Endothelial cell of umbilical vein (primary cell): Measurements from ENCODE around the gene OGT.

Experiments
- CTCF ChIP-seq, 2 donors: IDR thresholded peaks; 1 replicate in 1 of 2; 2 replicates in 1 of 2; pipeline ENCODE4 v1.5.1; 2011; ENCODE audit warnings: low read length in 2 of 2, mild to moderate bottlenecking in 2 of 2, moderate library complexity in 2 of 2, control low read depth in 1 of 2, inconsistent platforms in 1 of 2, low read depth in 1 of 2; ENCODE audit not compliant: insufficient read depth in 1 of 2; ENCODE audit errors: extremely low read depth in 1 of 2
- EZH2 ChIP-seq: IDR thresholded peaks from 2 replicates; pipeline ENCODE4 v1.6.1; 2012; ENCODE audit warnings: borderline replicate concordance, low read depth, mild to moderate bottlenecking, moderate library complexity, low read length, inconsistent platforms; ENCODE audit not compliant: severe bottlenecking
- FOS ChIP-seq: IDR thresholded peaks from 2 replicates; pipeline ENCODE4 v1.6.1; 2011; ENCODE audit warnings: mild to moderate bottlenecking, low read length, moderate library complexity, borderline replicate concordance; ENCODE audit not compliant: insufficient read depth
- GATA2 ChIP-seq: IDR thresholded peaks from 2 replicates; pipeline ENCODE4 v1.7.0; 2011; ENCODE audit warnings: low read depth, mild to moderate bottlenecking, moderate library complexity, mixed read lengths, low read length; ENCODE audit not compliant: insufficient read length, insufficient read depth
- JUN ChIP-seq: IDR thresholded peaks from 2 replicates; pipeline ENCODE4 v1.6.1; 2011; ENCODE audit warnings: borderline replicate concordance, low read depth; ENCODE audit not compliant: insufficient read length, insufficient read depth
- MAX ChIP-seq: IDR thresholded peaks from 2 replicates; pipeline ENCODE4 v1.6.1; 2011; ENCODE audit not compliant: insufficient read depth, insufficient read length
- POLR2A ChIP-seq: IDR thresholded peaks from 2 replicates; pipeline ENCODE4 v1.6.1; 2012; ENCODE audit warnings: low read depth, mild to moderate bottlenecking, control low read depth, low read length
- POLR2AphosphoS5 ChIP-seq: IDR thresholded peaks from 2 replicates; pipeline ENCODE4 v1.6.1; 2012; ENCODE audit warnings: low read depth, mild to moderate bottlenecking, control low read depth, low read length, moderate library complexity; ENCODE audit not compliant: insufficient read depth

- TF ChIP-seq EZH2 = no peak
- TF ChIP-seq CTCF (IDR thresholded peaks at IDR 0.05; ENCODE audit: extremely low read depth in 1 of 2, insufficient read depth in 1 of 2, low read depth in 1 of 2, low read length in 2 of 2) = no peak
- no peak for TF ChIP-seq MAX
- TF ChIP-seq POLR2A = no peak
- TF ChIP-seq JUN = no peak
- TF ChIP-seq GATA2 = no peak
- TF ChIP-seq POLR2AphosphoS5 = no peak
- TF ChIP-seq FOS = no peak
Measured at GRCh38 chrX:71489540-71489939, 43.4 kb upstream of the OGT start.
